K562 (cell line): ENCODE measurements around the gene ROBO2. TPM values are rescaled to one million over a fixed set of nuclear protein-coding genes. Genes with fewer than 3 reads are reported as not detected.

ENCODE experiments used
- ATAC-seq: fragments of 200-7000 bp; cut with Tn5 transposase; 3 replicates; pipeline ENCODE4 v1.9.1; 2020; ENCODE audit warnings: moderate library complexity
- BruUV-seq: library from RNA; stranded (reverse); fragments of 400-500 nt; replicated peaks from 2 replicates; lab custom pipeline; 2021; lab: Mats Ljungman, UMichigan
- CTCF ChIA-PET: fragments of 300-600 bp; formaldehyde crosslinking; extraction: SDS; loops from one replicate; lab custom pipeline; 2021; ENCODE audit warnings: low intra/inter-chr PET ratio; lab: Yijun Ruan, JAX
- POLR2A ChIA-PET: fragments of 300-600, 350-650 bp; sonication (Branson Sonifier 250); formaldehyde crosslinking; extraction: SDS; loops from one replicate; lab custom pipeline; 2021; ENCODE audit warnings: antibody characterized with exemption, inconsistent platforms; lab: Yijun Ruan, JAX
- DNase-seq, 4 experiments: peaks; one replicate each; pipeline versions ENCODE4 v3.0.0 to v3.0.0-alpha.2; 2011 to 2018; ENCODE audit warnings: low spot score in 3 of 4, mixed read lengths in 3 of 4; ENCODE audit errors: extremely low read depth in 1 of 4
- FAIRE-seq: peaks from 2 replicates; lab custom pipeline; 2011; peaks lifted over from hg19 to GRCh38; lab: Jason Lieb, UNC
- H2AFZ ChIP-seq: 2 replicates; pipeline ENCODE4 v1.6.0; 2011; ENCODE audit warnings: low read depth, low read length, control low read depth, inconsistent platforms
- H3K27ac ChIP-seq: fragments of 200-600 bp; 3 replicates; pipeline ENCODE4 v1.8.0; 2011; ENCODE audit warnings: low read depth, mild to moderate bottlenecking, control low read depth, inconsistent platforms, low read length, moderate library complexity, mixed read lengths; ENCODE audit errors: extremely low read depth
- H3K27me3 ChIP-seq, 2 experiments: fragments of 300-600 bp in 1 of 2; 2 replicates in 1 of 2; 3 replicates in 1 of 2; pipeline versions ENCODE4 v1.6.0 to v1.8.0; 2011; ENCODE audit warnings: inconsistent platforms in 2 of 2, low read length in 2 of 2, mild to moderate bottlenecking in 1 of 2, mixed read lengths in 1 of 2, moderate library complexity in 1 of 2; ENCODE audit not compliant: control insufficient read depth in 2 of 2, insufficient read depth in 2 of 2
- H3K36me3 ChIP-seq: fragments of 300-600 bp; 3 replicates; pipeline ENCODE4 v1.8.0; 2011; ENCODE audit warnings: mild to moderate bottlenecking, low read length, inconsistent platforms; ENCODE audit not compliant: control insufficient read depth, insufficient read depth
- H3K4me1 ChIP-seq, 2 experiments: fragments of 200-600 bp in 1 of 2; replicated peaks in 1 of 2; 2 replicates in 1 of 2; 3 replicates in 1 of 2; pipeline versions ENCODE4 v1.5.1 to v1.8.0; 2011; ENCODE audit warnings: inconsistent platforms in 2 of 2, low read length in 2 of 2, mild to moderate bottlenecking in 1 of 2, mixed read lengths in 1 of 2, moderate library complexity in 1 of 2; ENCODE audit not compliant: control insufficient read depth in 2 of 2, insufficient read depth in 2 of 2
- H3K4me2 ChIP-seq: 2 replicates; pipeline ENCODE4 v1.6.1; 2011; ENCODE audit warnings: low read length, control low read depth, inconsistent platforms, mixed read lengths; ENCODE audit not compliant: insufficient read depth
- H3K4me3 ChIP-seq: fragments of 200-600 bp; sonication (generic), shearing (Covaris generic); 2 replicates; pipeline ENCODE4 v1.5.1; 2016; ENCODE audit warnings: control low read depth, inconsistent platforms
- H3K79me2 ChIP-seq: fragments of 200-600 bp; 3 replicates; pipeline ENCODE4 v1.8.0; 2011; ENCODE audit warnings: low read length, inconsistent platforms; ENCODE audit not compliant: control insufficient read depth, insufficient read depth
- H3K9ac ChIP-seq, 2 experiments: 2 replicates each; pipeline versions ENCODE4 v1.6.0 to v1.6.1; 2011; ENCODE audit warnings: low read depth in 2 of 2, low read length in 2 of 2, control low read depth in 1 of 2, inconsistent platforms in 1 of 2, mild to moderate bottlenecking in 1 of 2, mixed read lengths in 1 of 2; ENCODE audit not compliant: insufficient read depth in 1 of 2
- H3K9me1 ChIP-seq: one replicate; pipeline ENCODE4 v1.6.0; 2011; ENCODE audit warnings: inconsistent platforms, mild to moderate bottlenecking, low read length, moderate library complexity; ENCODE audit not compliant: control insufficient read depth, insufficient read depth
- H3K9me3 ChIP-seq: replicated peaks from 2 replicates; pipeline ENCODE4 v1.5.1; 2011; ENCODE audit warnings: low read depth, low read length, inconsistent platforms; ENCODE audit not compliant: control insufficient read depth, insufficient read depth
- H4K20me1 ChIP-seq: replicated peaks from 2 replicates; pipeline ENCODE4 v1.6.1; 2011; ENCODE audit warnings: low read length, inconsistent platforms, mixed read lengths; ENCODE audit not compliant: control insufficient read depth, insufficient read depth
- BMI1 ChIP-seq: fragments of 150-350 bp; IDR thresholded peaks from 2 replicates; pipeline ENCODE4 v1.6.1; 2014; ENCODE audit warnings: low read length
- DACH1 ChIP-seq: fragments of 450-650 bp; IDR thresholded peaks from 2 replicates; pipeline ENCODE4 v1.6.1; 2018; ENCODE audit not compliant: partially characterized antibody
- DMBX1 ChIP-seq: fragments of 250-450 bp; sonication (Bioruptor Pico); IDR thresholded peaks from 2 replicates; pipeline ENCODE4 v1.8.0; 2022; ENCODE audit warnings: inconsistent platforms, mild to moderate bottlenecking, moderate library complexity, borderline replicate concordance
- FOSL1 ChIP-seq: fragments of 200-800 bp; sonication (Bioruptor generic); conservative IDR thresholded peaks from 2 replicates; pipeline ENCODE4 v1.6.1; 2016; ENCODE audit warnings: missing genetic modification characterization, missing compliant biosample characterization
- KDM2B ChIP-seq: fragments of 250-450 bp; sonication (Bioruptor Pico); IDR thresholded peaks from 2 replicates; pipeline ENCODE4 v1.8.0; 2021; ENCODE audit warnings: mild to moderate bottlenecking, moderate library complexity
- NBN ChIP-seq: fragments of 450-650 bp; IDR thresholded peaks from 2 replicates; pipeline ENCODE4 v1.6.1; 2016; ENCODE audit warnings: low read depth, mild to moderate bottlenecking
- NFIC ChIP-seq: fragments of 450-650 bp; IDR thresholded peaks from 2 replicates; pipeline ENCODE4 v1.6.1; 2017; ENCODE audit warnings: mild to moderate bottlenecking, inconsistent platforms
- ZBTB8A ChIP-seq: fragments of 450-650 bp; IDR thresholded peaks from 2 replicates; pipeline ENCODE4 v1.6.1; 2018; ENCODE audit warnings: mild to moderate bottlenecking, moderate library complexity; ENCODE audit not compliant: partially characterized antibody
- ZNF778 ChIP-seq: fragments of 450-650 bp; formaldehyde crosslinking; IDR thresholded peaks from 2 replicates; pipeline ENCODE4 v1.4.0; 2020; ENCODE audit warnings: mild to moderate bottlenecking, moderate library complexity
- WGBS: fragments of 100-300 bp; shearing (Covaris generic); methylation state at CpG from one replicate; pipeline ENCODE4 v1.1.6; 2016; ENCODE audit warnings: low coverage, mixed read lengths; ENCODE audit not compliant: insufficient coverage; ENCODE audit errors: missing lambda C conversion rate; 5-methylcytosine and 5-hydroxymethylcytosine counted together
- in situ Hi-C: fragments of 300-500 bp; cut with MboI; formaldehyde crosslinking; loops from 4 replicates; pipeline ENCODE4 v1.15.0; 2018; ENCODE audit warnings: inconsistent platforms, mixed read lengths
- intact Hi-C: fragments of 100-400 bp; cut with micrococcal nuclease; formaldehyde crosslinking; loops from 2 replicates; pipeline ENCODE4 v1.14.2; 2022
- polyA plus RNA-seq, 8 experiments: library from polyadenylated mRNA; depleted of rRNA in 4 of 8; stranded (reverse) in 5 of 8; unstranded in 3 of 8; fragments of >200 nt; fragmentation: Nextera tagmentation in 2 of 8; fragmentation: Illumina TruSeq in 1 of 8; extraction: Ambion mirVana in 2 of 8; extraction: Trizol in 1 of 8; gene quantifications; 2 replicates each; pipeline versions ENCODE4 v1.2.1 to v1.2.3, GENCODE V29; 2011 to 2014; ENCODE audit warnings: inconsistent platforms in 1 of 8, missing spikeins in 1 of 8
- total RNA-seq, 7 experiments: library from RNA; depleted of rRNA in 6 of 7; stranded (reverse); fragments of >200 nt in 6 of 7; fragmentation: Illumina TruSeq in 2 of 7; extraction: Trizol in 2 of 7; gene quantifications; 2 replicates each; pipeline versions ENCODE4 v1.2.1 to v1.2.3, GENCODE V29; 2011 to 2021; ENCODE audit warnings: low replicate concordance in 1 of 7
- TF ChIP-seq, protein P1 (sequence below): IDR thresholded peaks from 2 replicates; pipeline ENCODE4 v1.6.1; 2012; ENCODE audit warnings: low read depth, low read length, improper control_type of control experiment, borderline replicate concordance

The ROBO2 gene
- total and polyA plus RNA-seq, 9 of the 15 experiments (the other 6 are each of a cell fraction or from before 2014, with no cell fraction given) = 0.84 to 3.0 (median 1.7) TPM

GRCh38 chr3:77296527-77296926 is 256.6 kb downstream of the ROBO2 start:
- FAIRE-seq (peak; percentile 26), DNase-seq (peak; percentile 4 to 27 (median 5)), ATAC-seq (no peak; the same call in 2 of the 3 replicates)
- Histone ChIP-seq H3K4me2 (no peak overlapping the region), H3K36me3 (no peaks in the 10 kb centered on the region), H2AFZ (no peak overlapping the region), H3K9me1 (no peaks in the 10 kb centered on the region), H3K9me3 (no peaks in the 10 kb centered on the region), H3K79me2 (no peaks in the 10 kb centered on the region), H3K27me3 (no peaks in the 10 kb centered on the region), H3K9ac (no peak overlapping the region), H4K20me1 (no peaks in the 10 kb centered on the region), H3K27ac (no peak overlapping the region), H3K4me3 (no peak overlapping the region), H3K4me1 (no peaks in the 10 kb centered on the region)
- BruUV-seq = no TSS peak
- no peak for TF ChIP-seq NFIC
- no peak for TF ChIP-seq BMI1
- TF ChIP-seq ZBTB8A = no peak
- TF ChIP-seq, protein P1, sequence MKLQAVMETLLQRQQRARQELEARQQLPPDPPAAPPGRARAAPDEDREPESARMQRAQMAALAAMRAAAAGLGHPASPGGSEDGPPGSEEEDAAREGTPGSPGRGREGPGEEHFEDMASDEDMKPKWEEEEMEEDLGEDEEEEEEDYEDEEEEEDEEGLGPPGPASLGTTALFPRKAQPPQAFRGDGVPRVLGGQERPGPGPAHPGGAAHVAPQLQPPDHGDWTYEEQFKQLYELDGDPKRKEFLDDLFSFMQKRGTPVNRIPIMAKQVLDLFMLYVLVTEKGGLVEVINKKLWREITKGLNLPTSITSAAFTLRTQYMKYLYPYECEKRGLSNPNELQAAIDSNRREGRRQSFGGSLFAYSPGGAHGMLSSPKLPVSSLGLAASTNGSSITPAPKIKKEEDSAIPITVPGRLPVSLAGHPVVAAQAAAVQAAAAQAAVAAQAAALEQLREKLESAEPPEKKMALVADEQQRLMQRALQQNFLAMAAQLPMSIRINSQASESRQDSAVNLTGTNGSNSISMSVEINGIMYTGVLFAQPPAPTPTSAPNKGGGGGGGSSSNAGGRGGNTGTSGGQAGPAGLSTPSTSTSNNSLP = no peak
- no peak for TF ChIP-seq KDM2B (CRISPR knock-in tag)
- TF ChIP-seq DACH1 = no peak
- no peak for TF ChIP-seq DMBX1
- TF ChIP-seq FOSL1 (tag) = no peak
- TF ChIP-seq ZNF778 (CRISPR knock-in tag) = no peak
- no peak for TF ChIP-seq NBN
- in situ Hi-C loops (no loop called here), intact Hi-C loops (no loop called here)
- POLR2A ChIA-PET = no interaction called here
- whole genome bisulfite sequencing = 0% methylated on average over 4 of the region's 5 CpGs
- CTCF ChIA-PET = no interaction called here
